ENCODE data around the gene ZXDC.

The ZXDC gene

GRCh38 chr3:126472277-126473006, 3.2 kb downstream of the ZXDC start:
- peak; percentile 18 for DNase-seq

DNA sequence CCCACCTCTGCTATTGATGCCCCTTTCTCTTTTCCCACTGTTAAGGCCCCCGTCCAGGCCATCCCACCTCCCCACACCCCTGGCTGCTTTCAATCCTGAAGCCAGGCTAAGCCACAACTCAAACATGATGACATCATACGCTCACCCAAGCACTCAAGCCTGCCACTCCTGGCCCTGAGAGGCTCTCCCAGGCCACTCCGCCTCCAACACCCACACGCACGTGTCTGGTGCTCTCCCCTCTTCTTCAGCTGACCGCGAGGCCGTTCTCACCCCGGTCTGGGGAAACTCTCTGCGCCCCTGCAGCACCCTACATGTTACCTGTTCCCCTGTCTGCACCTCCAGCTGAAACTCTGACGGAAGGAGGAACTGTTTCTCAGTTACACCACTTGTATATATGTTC, 6.2 kb downstream of the ZXDC start:
- no peak for DNase-seq

DNA sequence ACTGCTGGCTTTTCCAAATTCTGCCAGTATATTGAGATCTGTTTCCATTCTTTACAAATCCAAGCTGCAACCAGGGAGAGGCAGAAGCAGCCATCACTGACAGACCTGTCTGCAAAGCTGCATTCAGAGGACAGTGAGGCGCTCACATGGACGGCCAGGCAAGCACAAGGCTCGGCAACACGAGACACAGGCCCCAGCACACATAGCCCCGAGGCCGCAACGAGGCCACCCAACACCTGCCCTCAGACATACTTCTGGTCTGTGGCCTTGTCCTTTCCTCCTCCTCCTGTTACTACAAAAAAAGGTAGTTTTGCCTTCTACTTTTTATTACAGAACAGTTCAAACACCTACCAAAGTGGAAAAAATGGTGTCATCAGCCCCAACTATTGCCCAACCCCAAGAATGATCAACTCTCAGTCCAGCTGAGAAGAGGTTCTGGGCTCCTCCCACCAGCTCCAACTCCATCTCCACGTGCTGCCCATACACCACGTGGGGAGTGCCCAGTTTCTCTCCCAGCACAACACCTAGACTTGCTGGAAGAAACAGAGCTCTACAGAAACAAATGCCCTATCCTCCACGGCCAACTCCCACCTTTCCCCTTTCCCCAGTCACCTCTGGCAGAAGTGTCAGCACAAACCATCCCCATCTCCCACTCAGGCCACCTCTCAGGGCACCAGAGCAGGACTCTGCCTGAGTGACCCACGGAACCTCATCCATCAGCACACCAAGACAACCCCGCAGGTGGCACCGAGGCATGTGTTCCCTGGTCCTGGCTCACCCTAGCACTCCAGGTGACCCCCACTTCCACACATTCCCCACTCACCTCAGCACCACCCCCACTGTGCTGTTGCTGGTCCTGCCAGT, 7.4 kb downstream of the ZXDC start:
- no peak for DNase-seq

GRCh38 chr3:126467611-126467955, 8.1 kb downstream of the ZXDC start:
- DNase-seq: no peak

- no peak for DNase-seq
These were observed 8.6 kb downstream of the ZXDC start for GRCh38 chr3:126466886-126467610.

DNA sequence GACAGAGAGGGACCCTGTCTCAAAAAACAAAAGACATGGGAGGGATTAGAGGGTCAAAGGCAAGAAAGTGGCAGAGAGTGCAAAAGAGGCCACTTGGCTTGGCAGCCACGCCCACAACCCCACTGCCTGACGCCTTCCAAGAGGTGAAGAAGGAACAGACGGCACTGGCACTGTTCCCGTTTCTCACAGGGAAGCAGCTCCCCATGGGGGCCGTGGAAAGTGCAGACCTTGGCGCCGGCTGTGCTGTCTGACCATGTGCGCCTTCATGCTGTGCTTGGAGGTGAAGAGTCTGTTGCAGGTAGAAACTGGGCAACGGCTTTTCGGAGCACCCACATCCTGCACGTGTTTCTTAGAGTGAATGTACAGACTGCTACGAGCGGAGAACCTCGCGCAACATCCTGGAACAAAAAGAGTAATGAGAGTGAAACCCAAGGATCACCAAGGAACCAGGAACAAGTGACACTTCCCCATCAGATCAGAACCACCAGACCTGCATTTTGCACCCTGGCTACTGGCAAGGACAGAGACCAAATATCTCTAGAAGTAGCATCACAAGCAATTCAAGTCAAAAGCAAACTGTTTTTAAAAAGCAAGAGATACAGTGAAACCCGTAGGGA, 9.7 kb downstream of the ZXDC start:
- no peak for DNase-seq

DNA sequence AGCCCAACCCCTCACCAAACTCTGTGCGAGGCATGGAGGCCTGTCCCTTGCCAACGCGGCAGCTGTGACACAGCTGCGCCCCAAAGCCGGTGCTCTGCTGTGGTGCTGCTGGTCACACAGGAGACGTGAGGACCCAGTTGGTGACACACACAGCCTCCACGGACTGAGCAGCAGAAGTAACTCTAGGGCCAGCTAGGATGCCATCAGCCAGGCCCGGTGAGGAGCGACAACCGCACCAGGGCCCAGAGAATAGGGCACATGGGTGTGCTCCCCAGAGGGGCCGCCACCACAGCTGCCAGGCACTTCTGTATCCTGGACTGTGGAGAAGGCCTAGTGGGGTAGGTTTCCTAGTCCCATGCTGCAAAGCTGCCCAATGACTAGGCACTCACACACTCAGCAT, 10.7 kb downstream of the ZXDC start:
- DNase-seq: no peak

GRCh38 chr3:126464494-126464893, 11.2 kb downstream of the ZXDC start:
- no peak for DNase-seq

DNA sequence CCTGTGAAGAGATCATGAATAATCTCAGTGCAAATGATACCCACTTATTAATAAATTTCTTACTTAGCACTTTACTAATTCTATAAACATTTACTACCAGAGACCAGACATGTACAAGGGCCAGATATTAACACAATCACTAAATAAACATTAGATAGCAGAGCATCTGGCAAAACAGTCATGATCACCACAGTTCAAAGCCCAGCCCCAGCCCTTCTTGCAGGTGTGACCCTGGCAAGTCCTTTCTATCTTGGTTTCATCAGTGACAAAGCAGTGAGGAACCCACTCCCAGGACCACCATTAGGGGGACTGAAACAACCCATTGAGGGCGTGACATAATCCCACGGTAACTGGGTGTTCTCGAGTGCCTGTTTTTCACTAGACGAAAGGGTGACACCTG, 11.6 kb downstream of the ZXDC start:
- DNase-seq: no peak

- no peak for DNase-seq
These were observed 12.2 kb downstream of the ZXDC start for GRCh38 chr3:126463521-126463920.

DNA sequence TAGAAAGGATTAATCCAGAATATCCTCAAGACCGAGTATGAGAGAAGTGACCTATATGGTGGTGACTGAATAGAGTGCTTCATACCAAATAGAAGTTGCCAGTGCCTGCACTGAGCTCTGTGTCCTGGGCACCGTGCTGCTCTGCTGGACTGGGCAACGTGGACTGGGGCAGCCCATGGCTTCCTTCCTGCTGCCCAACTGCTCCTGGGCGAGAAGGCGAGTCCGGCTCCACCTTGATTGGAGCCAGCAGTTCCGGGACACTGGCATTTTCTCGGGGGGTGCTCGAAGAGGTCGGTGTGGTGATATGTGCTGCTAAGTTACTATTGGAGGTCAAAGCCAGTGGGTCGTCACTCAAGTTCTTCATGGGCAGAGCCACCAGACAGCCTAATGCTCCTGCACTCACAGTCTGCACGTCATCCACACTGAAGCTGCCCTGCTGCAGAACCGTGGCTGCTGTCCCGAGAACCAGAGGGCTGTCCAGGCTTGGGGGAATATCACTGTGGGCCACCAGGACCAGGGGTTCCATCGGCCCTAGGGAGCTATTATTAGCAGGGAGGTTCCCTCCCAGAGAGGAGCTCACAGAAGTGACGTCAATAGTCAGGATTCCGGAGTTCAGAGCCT, 14.1 kb downstream of the ZXDC start:
- no peak for DNase-seq

DNA sequence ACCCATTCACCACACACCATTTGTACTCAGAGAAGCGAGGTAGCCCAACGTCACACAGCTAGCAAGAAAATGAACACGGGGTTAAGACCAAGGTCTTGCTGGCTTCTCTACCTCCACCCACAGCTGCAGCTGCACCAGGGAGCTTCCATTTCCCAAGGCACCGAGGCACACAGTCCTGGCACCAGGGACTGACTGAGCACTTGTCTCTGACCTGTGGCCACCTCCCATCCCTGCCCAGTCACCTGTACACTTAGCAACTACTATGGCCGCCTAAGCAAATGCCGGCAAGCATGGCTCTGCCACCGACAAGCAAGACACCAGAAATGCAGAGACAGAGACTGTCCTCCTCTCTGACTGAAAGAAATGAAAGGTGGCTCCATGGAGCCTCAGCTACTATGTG, 15.3 kb downstream of the ZXDC start:
- DNase-seq: no peak

GRCh38 chr3:126459763-126460127, 15.9 kb downstream of the ZXDC start:
- DNase-seq: no peak

- no peak for DNase-seq
These were observed 16.5 kb downstream of the ZXDC start for GRCh38 chr3:126459111-126459762.

- no peak for DNase-seq
These were observed 18.8 kb downstream of the ZXDC start for GRCh38 chr3:126456766-126457388.

DNA sequence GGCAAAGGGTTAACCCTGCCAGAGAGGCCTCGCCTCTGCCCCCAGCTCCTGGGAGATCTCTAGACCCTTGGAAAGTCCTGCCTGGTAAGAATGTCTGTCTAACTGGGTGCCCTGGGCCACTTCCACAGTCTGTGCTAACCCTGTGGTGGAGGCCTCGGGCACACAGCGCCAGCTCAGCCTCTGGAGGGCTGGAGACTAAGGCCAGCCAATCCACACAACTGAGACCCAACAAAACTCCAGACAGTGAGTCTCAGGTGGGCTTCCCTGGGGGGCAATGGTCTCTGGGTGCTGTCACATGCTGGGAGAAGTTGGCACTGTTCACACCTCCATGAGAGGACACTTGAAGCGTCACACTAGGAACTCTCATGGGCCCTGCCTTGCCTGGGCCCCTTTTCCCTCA, 19.5 kb downstream of the ZXDC start:
- no peak for DNase-seq

DNA sequence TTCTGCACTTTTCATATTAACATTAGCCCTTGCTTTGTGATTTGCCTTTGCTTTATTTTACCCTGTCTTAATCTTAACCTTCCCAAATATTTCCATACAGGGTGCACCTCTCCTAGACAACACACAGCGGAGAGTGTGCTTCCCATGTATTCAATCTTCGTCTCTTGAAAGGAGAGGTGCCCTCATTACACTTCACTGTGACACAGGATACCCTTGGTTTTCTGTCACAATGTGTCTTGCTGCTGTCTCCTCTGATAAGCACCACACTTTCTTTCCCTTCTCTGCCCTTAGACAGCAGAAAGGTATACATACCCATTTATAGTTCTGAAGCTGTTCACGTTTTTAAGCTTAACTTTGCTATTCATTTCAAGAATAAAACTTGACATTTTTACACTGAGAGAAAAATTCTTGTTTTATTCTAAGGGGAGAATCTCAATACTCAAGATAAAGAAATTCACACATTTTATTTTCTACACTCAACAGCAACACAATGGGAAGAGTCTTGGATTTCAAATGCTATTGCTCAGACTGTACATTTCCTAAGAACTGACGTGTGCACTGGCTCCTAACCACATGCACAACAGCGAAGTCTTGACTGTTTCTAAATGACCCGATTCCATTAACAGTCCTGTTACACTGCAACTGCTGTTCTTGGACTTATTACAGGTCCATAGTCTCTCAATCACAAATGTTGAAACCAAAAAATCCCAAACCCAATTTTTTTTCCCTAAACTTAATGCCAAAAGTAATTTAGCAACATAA, 21.1 kb downstream of the ZXDC start:
- no peak for DNase-seq

- DNase-seq: no peak
These were observed 21.7 kb downstream of the ZXDC start for GRCh38 chr3:126454025-126454424.

DNA sequence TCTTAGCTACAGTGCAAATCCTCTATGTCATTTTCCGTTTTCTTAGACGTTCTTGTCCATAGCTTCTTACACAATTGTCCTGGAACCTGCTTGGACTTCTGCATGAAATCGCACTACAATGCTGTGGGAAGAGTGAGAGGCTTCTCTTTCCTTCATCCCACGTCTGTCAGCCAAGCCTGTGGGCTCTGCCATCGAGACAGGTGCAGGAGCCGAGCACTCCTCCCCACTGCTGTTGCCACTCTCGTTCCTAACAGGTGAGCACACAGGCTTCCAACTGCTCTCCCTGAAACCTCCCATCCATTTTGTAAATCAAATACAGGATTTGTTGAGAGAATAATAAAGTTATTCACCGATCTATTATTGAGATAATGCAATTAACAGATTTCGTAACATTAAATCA, 23.5 kb downstream of the ZXDC start:
- no peak for DNase-seq

GRCh38 chr3:126451511-126451910, 24.2 kb downstream of the ZXDC start:
- no peak for DNase-seq

DNA sequence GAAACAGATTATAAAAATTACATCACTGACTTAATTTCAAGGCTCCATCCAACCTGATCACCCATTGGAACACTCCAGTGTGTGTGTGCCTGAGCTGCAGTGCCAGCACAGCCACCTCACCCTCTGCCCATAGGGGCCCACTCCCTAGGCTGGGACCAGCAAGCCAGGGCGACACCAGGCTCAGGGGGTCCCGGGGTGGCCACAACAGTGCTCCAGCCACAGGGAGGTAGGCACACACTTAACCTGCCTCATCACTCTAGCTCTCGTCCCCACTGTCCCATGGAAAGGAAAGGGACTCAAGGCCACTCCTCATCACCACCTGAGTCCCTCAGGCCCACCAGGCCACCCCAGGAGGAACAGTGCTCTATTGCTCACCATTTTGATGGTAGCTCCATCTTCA, 24.9 kb downstream of the ZXDC start:
- no peak for DNase-seq
